ENCODE data around the gene PCSK7. TPM values are rescaled to one million over a fixed set of nuclear protein-coding genes. Genes with fewer than 3 reads are reported as not detected.
A peak's percentile ranks its signal among the peaks of the same experiment; 100 is the strongest.

The PCSK7 gene
- total RNA-seq, 2 experiments from 2014 or later: 229 to 247 TPM

GRCh38 chr11:117189941-117190544 lies 41.8 kb downstream of the PCSK7 start:
- Histone ChIP-seq H3K36me3 (ENCODE audit: insufficient read depth, low read length) (peaks cover 34% of the 10 kb centered on the region), H3K4me1 (ENCODE audit: insufficient read depth, low read length) (peaks cover 2% of the 10 kb centered on the region), H3K27ac (ENCODE audit: low read depth in 1 of 2, low read length in 2 of 2) (no peak overlapping the region), H3K27me3 (ENCODE audit: control insufficient read depth in 1 of 2, insufficient read depth in 2 of 2, low read length in 2 of 2) (no peaks in the 10 kb centered on the region), H3K9me3 (ENCODE audit: control insufficient read depth in 1 of 2, insufficient read depth in 1 of 2, low read length in 2 of 2) (no peaks in the 10 kb centered on the region), H3K4me3 (ENCODE audit: low read length) (no peak overlapping the region)
- H3K9me3 Mint-ChIP-seq: no peaks in the 10 kb centered on the region
- DNase-seq (peak in 1 of 14 experiments; percentile 28), ATAC-seq (ENCODE audit: poor library complexity) (no peak)
- ChIA-PET POLR2A (no interaction called here), CTCF (no interaction called here)
- H3K27ac Mint-ChIP-seq: no peak overlapping the region
- intact Hi-C loops (cut with DNase I, micrococcal nuclease): no loop called here
- TF ChIP-seq CTCF (IDR thresholded peaks at IDR 0.05): no peak
- H3K36me3 Mint-ChIP-seq (ENCODE audit: low read depth): peaks cover 32% of the 10 kb centered on the region
- peaks cover 1% of the 10 kb centered on the region for H3K4me1 Mint-ChIP-seq (ENCODE audit: low read depth)
- H3K27me3 Mint-ChIP-seq: no peaks in the 10 kb centered on the region
- no peak overlapping the region for H3K4me3 Mint-ChIP-seq

- DNase-seq (peak in 3 of 14 experiments; percentile 28 to 67 (median 61)), ATAC-seq (ENCODE audit: poor library complexity) (no peak)
- Histone ChIP-seq H3K27me3 (ENCODE audit: control insufficient read depth in 1 of 2, insufficient read depth in 2 of 2, low read length in 2 of 2) (no peaks in the 10 kb centered on the region), H3K36me3 (ENCODE audit: insufficient read depth, low read length) (peaks cover 34% of the 10 kb centered on the region), H3K4me1 (ENCODE audit: insufficient read depth, low read length) (peaks cover 2% of the 10 kb centered on the region), H3K27ac (ENCODE audit: low read depth in 1 of 2, low read length in 2 of 2) (no peak overlapping the region), H3K4me3 (ENCODE audit: low read length) (no peak overlapping the region), H3K9me3 (ENCODE audit: control insufficient read depth in 1 of 2, insufficient read depth in 1 of 2, low read length in 2 of 2) (no peaks in the 10 kb centered on the region)
- Mint-ChIP-seq H3K36me3 (ENCODE audit: low read depth) (peaks cover 34% of the 10 kb centered on the region), H3K9me3 (no peaks in the 10 kb centered on the region), H3K27me3 (no peaks in the 10 kb centered on the region), H3K27ac (no peak overlapping the region), H3K4me1 (ENCODE audit: low read depth) (no peaks in the 10 kb centered on the region), H3K4me3 (no peak overlapping the region)
- POLR2A ChIA-PET: no interaction called here
- no peak for TF ChIP-seq CTCF (IDR thresholded peaks at IDR 0.05)
- intact Hi-C loops (cut with DNase I, micrococcal nuclease): no loop called here
- CTCF ChIA-PET: no interaction called here
Observed at GRCh38 chr11:117189191-117189940, 42.5 kb downstream of the PCSK7 start.

- peaks cover 39% of the 10 kb centered on the region for H3K36me3 Mint-ChIP-seq (ENCODE audit: low read depth)
- no peak overlapping the region for H3K27ac Mint-ChIP-seq
- intact Hi-C loops (cut with DNase I, micrococcal nuclease): no loop called here
- no peak overlapping the region for H3K4me3 Mint-ChIP-seq
- POLR2A ChIA-PET: interaction anchor here (0.6 to 1.1 kb wide), 2 partner anchors 9 to 11 kb away, joined by 3 to 4 read pairs; partner anchors contain the start of gene TAGLN
- TF ChIP-seq CTCF (IDR thresholded peaks at IDR 0.05): no peak
- no peaks in the 10 kb centered on the region for H3K9me3 Mint-ChIP-seq
- Histone ChIP-seq H3K27me3 (ENCODE audit: control insufficient read depth in 1 of 2, insufficient read depth in 2 of 2, low read length in 2 of 2) (no peaks in the 10 kb centered on the region), H3K4me3 (ENCODE audit: low read length) (no peak overlapping the region), H3K27ac (ENCODE audit: low read depth in 1 of 2, low read length in 2 of 2) (no peak overlapping the region), H3K4me1 (ENCODE audit: insufficient read depth, low read length) (peaks cover 2% of the 10 kb centered on the region), H3K9me3 (ENCODE audit: control insufficient read depth in 1 of 2, insufficient read depth in 1 of 2, low read length in 2 of 2) (no peaks in the 10 kb centered on the region), H3K36me3 (ENCODE audit: insufficient read depth, low read length) (peaks cover 38% of the 10 kb centered on the region)
- CTCF ChIA-PET: no interaction called here
- DNase-seq (peak in 1 of 14 experiments; percentile 28), ATAC-seq (ENCODE audit: poor library complexity) (no peak)
- H3K27me3 Mint-ChIP-seq: no peaks in the 10 kb centered on the region
- H3K4me1 Mint-ChIP-seq (ENCODE audit: low read depth): no peaks in the 10 kb centered on the region
Observed at GRCh38 chr11:117188620-117189081, 43.2 kb downstream of the PCSK7 start.
